GM13977 (cell line): ENCODE data around the gene BTK.

Source experiments
- DNase-seq: peaks from one replicate; pipeline ENCODE4 v3.0.0; 2012; ENCODE audit warnings: low spot score
- in situ Hi-C: fragments of 300-500 bp; cut with MboI; formaldehyde crosslinking; loops from one replicate; pipeline ENCODE4 v1.12.0; 2022; ENCODE audit warnings: low sequenced_read_pairs, low pct_unique_long_range_greater_than_20kb, mixed read lengths, inconsistent platforms; ENCODE audit not compliant: unreplicated experiment
- TF ChIP-seq, protein P1 (sequence below): IDR thresholded peaks from 2 replicates; pipeline ENCODE4 v1.5.1; 2012; ENCODE audit warnings: mild to moderate bottlenecking, control low read depth; ENCODE audit not compliant: insufficient read depth; ENCODE audit errors: extremely low read depth, missing control alignments

Gene BTK

DNA sequence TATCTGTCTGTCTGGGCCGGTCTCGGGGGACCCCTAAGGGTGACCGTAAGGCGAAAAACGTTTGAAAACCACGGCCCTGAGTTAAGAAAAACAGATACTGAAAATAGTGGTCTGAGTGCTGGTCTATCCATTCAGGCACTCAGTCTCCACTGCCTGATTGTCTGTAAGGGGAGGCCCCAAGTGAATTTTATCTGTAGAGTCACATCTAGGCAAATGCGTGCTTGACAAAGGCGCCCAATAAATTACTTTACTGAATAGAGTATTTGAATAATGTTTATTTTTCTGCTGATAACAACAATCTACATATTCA, 22.5 kb upstream of the BTK start:
- in situ Hi-C loops = no loop called here
- DNase-seq = no peak
- TF ChIP-seq, protein P1, sequence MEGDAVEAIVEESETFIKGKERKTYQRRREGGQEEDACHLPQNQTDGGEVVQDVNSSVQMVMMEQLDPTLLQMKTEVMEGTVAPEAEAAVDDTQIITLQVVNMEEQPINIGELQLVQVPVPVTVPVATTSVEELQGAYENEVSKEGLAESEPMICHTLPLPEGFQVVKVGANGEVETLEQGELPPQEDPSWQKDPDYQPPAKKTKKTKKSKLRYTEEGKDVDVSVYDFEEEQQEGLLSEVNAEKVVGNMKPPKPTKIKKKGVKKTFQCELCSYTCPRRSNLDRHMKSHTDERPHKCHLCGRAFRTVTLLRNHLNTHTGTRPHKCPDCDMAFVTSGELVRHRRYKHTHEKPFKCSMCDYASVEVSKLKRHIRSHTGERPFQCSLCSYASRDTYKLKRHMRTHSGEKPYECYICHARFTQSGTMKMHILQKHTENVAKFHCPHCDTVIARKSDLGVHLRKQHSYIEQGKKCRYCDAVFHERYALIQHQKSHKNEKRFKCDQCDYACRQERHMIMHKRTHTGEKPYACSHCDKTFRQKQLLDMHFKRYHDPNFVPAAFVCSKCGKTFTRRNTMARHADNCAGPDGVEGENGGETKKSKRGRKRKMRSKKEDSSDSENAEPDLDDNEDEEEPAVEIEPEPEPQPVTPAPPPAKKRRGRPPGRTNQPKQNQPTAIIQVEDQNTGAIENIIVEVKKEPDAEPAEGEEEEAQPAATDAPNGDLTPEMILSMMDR = no peak

DNA sequence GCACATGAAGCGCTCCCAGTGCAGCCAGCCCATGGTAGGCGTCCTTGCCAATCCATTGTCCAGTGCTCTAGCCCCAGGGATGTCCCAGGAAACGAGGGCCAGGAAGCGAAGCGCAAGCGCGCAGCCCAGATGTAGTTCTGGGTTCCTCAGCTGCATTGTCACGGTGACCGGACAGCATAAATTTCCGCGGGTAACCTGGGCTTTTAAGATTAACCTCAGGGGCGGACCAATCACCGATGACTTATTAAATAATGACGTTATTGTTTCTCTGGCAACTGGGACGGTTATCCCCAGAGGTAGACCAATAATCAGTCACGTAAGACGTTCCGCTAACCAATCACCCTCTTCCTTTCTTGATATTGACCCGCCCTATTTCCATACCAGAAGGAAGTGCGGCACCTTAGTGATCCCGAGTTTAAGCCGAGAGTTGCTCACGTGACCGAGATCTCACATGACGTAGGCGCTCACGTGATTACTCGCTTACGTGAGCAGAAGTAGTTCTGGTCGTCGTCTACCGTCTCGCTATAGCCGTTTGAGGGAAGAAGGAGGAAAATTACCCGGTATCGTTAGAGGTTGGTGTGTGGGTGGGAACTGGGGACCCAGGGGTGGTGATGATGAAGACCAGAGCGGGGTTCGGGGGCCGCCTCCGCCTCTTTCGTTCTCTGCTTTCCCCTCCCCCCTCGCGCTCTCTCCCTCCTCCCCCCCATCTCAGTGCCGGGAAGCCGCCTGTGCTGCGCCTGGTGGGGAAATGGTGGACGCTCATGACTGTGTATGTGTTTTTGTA, 21.9 kb upstream of the BTK start, which contains the start of the genes GLA and HNRNPH2:
Gene GLA, minus strand, starts transcription at position 178 of the 784 bp plus-strand sequence. Its CDS starts 22 bp downstream, at position 156.
Gene HNRNPH2, plus strand, starts transcription at position 475 of the 784 bp plus-strand sequence. CDS start 3,767 bp downstream, outside the sequence.
- in situ Hi-C loops = no loop called here
- TF ChIP-seq, protein P1 = no peak
- peak; percentile 80 for DNase-seq

DNA sequence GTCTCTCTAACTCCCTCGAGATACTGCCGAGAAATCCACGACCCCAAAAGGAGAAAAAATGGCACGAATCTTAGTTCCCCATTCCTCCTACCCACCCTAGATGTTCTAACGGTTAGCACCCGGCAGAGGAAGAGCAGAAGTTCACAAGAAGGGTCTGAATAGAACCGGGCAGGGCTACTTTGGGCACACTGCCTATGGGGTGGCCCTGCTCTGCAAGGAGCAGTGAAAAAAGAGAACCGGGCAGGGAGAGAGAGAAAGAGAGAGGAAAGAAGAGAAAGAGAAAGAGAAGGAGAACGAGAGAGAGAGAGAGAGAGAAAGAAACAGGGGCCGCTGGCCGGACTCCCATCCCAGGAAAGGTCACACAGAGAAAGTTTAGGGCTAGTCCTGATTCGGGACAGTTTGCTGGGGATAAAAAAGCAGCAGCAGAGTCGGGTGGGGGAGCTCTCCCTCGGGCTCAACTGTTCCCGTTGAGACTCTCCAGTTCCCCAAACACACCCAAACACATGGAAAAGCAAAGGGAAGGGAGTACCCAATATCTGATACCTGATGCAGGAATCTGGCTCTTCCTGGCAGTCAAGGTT, 21.3 kb upstream of the BTK start:
- DNase-seq = no peak
- TF ChIP-seq, protein P1 = no peak
- in situ Hi-C loops = no loop called here

- in situ Hi-C loops = no loop called here
- TF ChIP-seq, protein P1 = no peak
These were observed 13.8 kb upstream of the BTK start for GRCh38 chrX:101399825-101400224.

GRCh38 chrX:101398694-101399093, 12.7 kb upstream of the BTK start:
- no peak for DNase-seq
- TF ChIP-seq, protein P1 = no peak
- in situ Hi-C loops = no loop called here

More at GRCh38 chrX:101399825-101400224, 13.8 kb upstream of the BTK start:
- DNase-seq = no peak

DNA sequence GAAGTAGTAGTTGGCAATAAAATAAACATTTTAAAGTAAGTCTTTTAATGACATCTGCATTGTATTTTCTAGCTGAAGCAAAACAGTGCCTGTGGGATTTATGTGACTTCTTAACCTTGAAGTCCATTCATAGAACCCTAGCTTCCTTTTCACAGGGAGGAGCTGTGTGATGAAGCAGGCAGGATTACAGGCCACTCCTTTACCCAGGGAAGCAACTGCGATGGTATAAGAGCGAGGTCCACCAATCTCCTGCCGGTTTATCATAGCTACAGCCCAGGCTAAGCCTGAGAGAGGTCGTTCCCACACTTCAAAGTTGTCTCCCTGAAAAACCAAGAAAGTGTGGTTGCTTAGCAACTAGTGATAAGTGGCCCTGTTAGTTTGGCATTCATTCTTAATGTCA, 11.8 kb upstream of the BTK start:
- no peak for DNase-seq
- TF ChIP-seq, protein P1 = no peak
- in situ Hi-C loops = no loop called here
